Activated CD8-positive, alpha-beta memory T cell treated with anti-CD3 and anti-CD28 coated beads, Interleukin-2, amount 50 U/mL, for 24 hours (primary cell): ENCODE measurements around the gene RPIA.
"Not testable (repeated sequence)": the region's sequence is repeated elsewhere in the genome, so short reads cannot be mapped to it uniquely, and the experiment has no call there.

Experiments used
- DNase-seq: peaks from one replicate; pipeline ENCODE4 v3.0.0-alpha.2; 2020; ENCODE audit errors: extremely low read depth

Gene RPIA

GRCh38 chr2:88691339-88692183, at the start of gene RPIA:
Gene RPIA, plus strand, starts transcription at chr2:88691673. Its CDS starts 26 bp downstream, at chr2:88691699.
- DNase-seq, result peak; percentile 97

GRCh38 chr2:88642278-88642677, 49.2 kb upstream of the RPIA start:
- DNase-seq, result no peak

GRCh38 chr2:88645291-88645882, 46.1 kb upstream of the RPIA start:
- not testable (repeated sequence) for DNase-seq

- no peak for DNase-seq
Observed at GRCh38 chr2:88651646-88652045, 39.8 kb upstream of the RPIA start.

- DNase-seq, result no peak
Observed at GRCh38 chr2:88654714-88655113, 36.8 kb upstream of the RPIA start.

GRCh38 chr2:88656690-88657089, 34.8 kb upstream of the RPIA start:
- no peak for DNase-seq

- DNase-seq, result no peak
Observed at GRCh38 chr2:88657131-88657530, 34.3 kb upstream of the RPIA start.

- no peak for DNase-seq
Observed at GRCh38 chr2:88658326-88658725, 33.1 kb upstream of the RPIA start.

GRCh38 chr2:88658881-88659537, 32.5 kb upstream of the RPIA start:
- DNase-seq, result no peak

GRCh38 chr2:88659538-88659915, 31.9 kb upstream of the RPIA start:
- DNase-seq, result no peak

- no peak for DNase-seq
Observed at GRCh38 chr2:88660622-88661021, 30.9 kb upstream of the RPIA start.

- DNase-seq, result no peak
Observed at GRCh38 chr2:88666576-88666975, 24.9 kb upstream of the RPIA start.

GRCh38 chr2:88667219-88667618, 24.3 kb upstream of the RPIA start:
- no peak for DNase-seq

- no peak for DNase-seq
Observed at GRCh38 chr2:88668862-88669261, 22.6 kb upstream of the RPIA start.

GRCh38 chr2:88669482-88670214, 21.8 kb upstream of the RPIA start:
- no peak for DNase-seq

GRCh38 chr2:88671786-88672427, 19.6 kb upstream of the RPIA start:
- DNase-seq, result no peak

- no peak for DNase-seq
Observed at GRCh38 chr2:88673363-88673762, 18.1 kb upstream of the RPIA start.

GRCh38 chr2:88680266-88680902, 11.1 kb upstream of the RPIA start:
- DNase-seq, result no peak

GRCh38 chr2:88680916-88681315, 10.6 kb upstream of the RPIA start:
- DNase-seq, result no peak

- DNase-seq, result no peak
Observed at GRCh38 chr2:88683160-88684021, 8.1 kb upstream of the RPIA start.
